ENCODE data around the gene AAMP.

- TF ChIP-seq, protein P1, sequence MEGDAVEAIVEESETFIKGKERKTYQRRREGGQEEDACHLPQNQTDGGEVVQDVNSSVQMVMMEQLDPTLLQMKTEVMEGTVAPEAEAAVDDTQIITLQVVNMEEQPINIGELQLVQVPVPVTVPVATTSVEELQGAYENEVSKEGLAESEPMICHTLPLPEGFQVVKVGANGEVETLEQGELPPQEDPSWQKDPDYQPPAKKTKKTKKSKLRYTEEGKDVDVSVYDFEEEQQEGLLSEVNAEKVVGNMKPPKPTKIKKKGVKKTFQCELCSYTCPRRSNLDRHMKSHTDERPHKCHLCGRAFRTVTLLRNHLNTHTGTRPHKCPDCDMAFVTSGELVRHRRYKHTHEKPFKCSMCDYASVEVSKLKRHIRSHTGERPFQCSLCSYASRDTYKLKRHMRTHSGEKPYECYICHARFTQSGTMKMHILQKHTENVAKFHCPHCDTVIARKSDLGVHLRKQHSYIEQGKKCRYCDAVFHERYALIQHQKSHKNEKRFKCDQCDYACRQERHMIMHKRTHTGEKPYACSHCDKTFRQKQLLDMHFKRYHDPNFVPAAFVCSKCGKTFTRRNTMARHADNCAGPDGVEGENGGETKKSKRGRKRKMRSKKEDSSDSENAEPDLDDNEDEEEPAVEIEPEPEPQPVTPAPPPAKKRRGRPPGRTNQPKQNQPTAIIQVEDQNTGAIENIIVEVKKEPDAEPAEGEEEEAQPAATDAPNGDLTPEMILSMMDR (IDR thresholded peaks at IDR 0.05; ENCODE audit: low read length) = peak; percentile 72
- no peak for TF ChIP-seq EZH2 (IDR thresholded peaks at IDR 0.05; ENCODE audit: borderline replicate concordance, low read length)
Measured at GRCh38 chr2:218257390-218257981, 12.5 kb downstream of the AAMP start.
